Stimulated activated naive CD8-positive, alpha-beta T cell treated with anti-CD3 and anti-CD28 coated beads, Interleukin-15, Interleukin-2, amounts not matched to agents 100 ng/mL and 50 ng/mL, for 24 hours (primary cell): Measurements from ENCODE around the gene TMEM80.

Experiments used
- H3K27ac Mint-ChIP-seq: one replicate; pipeline ENCODE4 v1.8.0; 2021; ENCODE audit warnings: mild to moderate bottlenecking, mixed read lengths
- H3K27me3 Mint-ChIP-seq: one replicate; pipeline ENCODE4 v1.8.0; 2021; ENCODE audit warnings: mixed read lengths
- H3K36me3 Mint-ChIP-seq: one replicate; pipeline ENCODE4 v1.8.0; 2021; ENCODE audit warnings: low read depth, mixed read lengths
- H3K4me1 Mint-ChIP-seq: one replicate; pipeline ENCODE4 v1.8.0; 2021; ENCODE audit warnings: low read depth, mixed read lengths
- H3K4me3 Mint-ChIP-seq: one replicate; pipeline ENCODE4 v1.8.0; 2021; ENCODE audit warnings: mild to moderate bottlenecking, mixed read lengths
- H3K9me3 Mint-ChIP-seq: one replicate; pipeline ENCODE4 v1.8.0; 2021; ENCODE audit warnings: mixed read lengths

TMEM80 gene

DNA sequence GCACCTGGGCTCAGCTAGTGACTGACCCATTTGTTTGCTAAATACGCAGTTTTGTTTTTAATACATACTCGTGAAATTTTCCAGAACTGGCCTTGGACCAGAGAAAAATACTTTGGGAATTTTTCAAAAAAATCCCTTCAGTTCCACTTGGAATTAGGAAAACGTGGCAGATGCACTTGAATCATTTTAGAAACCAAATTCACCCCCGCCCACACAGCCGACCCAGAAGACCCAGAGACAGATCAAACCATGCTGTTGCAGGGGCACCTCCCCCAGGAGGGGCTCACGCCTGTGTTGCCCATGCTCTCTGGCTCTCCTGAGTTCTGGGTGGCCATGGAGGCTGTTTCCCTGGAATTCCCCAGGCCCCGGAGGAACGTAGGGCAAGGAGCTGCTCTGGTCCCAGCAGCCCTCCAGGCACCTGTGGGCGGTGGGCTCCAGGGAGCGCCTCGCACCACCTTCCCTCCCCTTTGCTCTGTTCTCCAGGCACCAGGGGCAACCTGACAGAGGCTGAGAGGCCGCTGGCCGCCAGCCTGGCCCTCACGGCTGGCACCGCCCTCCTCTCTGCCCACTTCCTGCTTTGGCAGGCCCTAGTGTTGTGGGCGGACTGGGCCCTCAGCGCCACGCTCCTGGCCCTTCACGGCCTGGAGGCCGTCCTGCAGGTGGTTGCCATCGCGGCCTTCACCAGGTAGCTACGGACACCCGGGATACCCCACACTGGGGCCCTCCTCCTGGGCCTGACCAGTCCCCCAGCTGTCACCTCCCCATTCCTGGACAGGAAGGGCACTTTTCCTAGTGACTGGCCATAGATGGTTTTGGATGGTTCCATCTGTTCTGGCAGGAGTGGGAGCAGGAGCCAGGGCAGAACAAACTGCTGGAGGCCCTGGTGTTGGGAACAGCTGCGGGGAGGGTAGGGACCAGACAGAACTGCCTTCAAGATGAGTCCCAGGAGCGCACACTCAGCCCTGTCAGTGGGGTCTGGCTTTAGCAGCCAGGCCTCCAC lies 7.1 kb downstream of the TMEM80 start:
- no peak overlapping the region for H3K4me3 Mint-ChIP-seq
- H3K27me3 Mint-ChIP-seq, result peaks cover 3% of the 10 kb centered on the region
- no peaks in the 10 kb centered on the region for H3K9me3 Mint-ChIP-seq
- H3K36me3 Mint-ChIP-seq, result no peaks in the 10 kb centered on the region
- no peak overlapping the region for H3K27ac Mint-ChIP-seq
- peaks cover 9% of the 10 kb centered on the region for H3K4me1 Mint-ChIP-seq

DNA sequence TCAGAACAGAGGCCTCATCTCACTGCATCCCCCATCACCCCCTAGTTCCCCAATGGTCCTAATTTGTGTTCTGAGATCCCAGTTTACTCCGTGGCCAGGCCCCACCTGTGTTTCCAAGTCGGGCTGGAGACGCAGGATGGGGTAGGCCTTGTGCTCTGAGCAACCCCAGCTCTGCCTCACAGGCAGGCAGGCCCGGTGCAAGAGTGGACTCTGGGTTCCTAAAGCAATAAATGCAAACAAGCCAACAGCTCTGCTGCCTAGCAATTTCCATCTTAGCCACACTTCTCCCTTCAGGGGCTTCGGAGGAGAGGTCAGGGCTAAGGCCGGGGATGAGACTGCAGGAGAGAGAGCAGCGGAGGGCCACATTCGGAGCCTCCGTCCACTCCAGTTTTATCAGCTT lies 7.9 kb downstream of the TMEM80 start:
- Mint-ChIP-seq H3K36me3 (no peaks in the 10 kb centered on the region), H3K27ac (no peak overlapping the region), H3K4me3 (no peak overlapping the region), H3K9me3 (no peaks in the 10 kb centered on the region), H3K27me3 (peaks cover 3% of the 10 kb centered on the region), H3K4me1 (peaks cover 3% of the 10 kb centered on the region)

DNA sequence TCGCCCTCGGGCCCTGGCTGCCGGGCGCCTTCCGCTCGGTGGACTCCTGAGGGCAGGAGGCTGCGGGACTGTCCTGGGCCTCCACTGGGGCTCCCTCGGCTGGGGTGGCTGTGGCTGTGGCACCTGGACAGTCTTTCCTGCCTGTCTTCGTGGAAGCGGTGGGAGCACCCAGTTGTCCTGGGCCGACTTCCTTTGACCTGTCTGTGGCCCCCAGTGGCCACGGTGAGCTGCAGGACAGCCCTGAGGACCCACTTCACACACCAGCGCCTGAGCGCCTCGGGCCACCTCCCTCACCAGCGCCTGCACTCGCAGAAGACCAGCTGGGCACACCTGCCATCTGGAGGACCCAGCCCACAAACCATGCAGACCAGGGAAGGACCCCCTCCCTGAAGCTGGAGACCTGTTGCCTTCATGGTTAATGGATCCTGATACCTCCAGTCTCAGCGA lies 8.6 kb downstream of the TMEM80 start:
- Mint-ChIP-seq H3K4me1 (peaks cover 3% of the 10 kb centered on the region), H3K27ac (no peak overlapping the region), H3K27me3 (peaks cover 3% of the 10 kb centered on the region), H3K4me3 (no peak overlapping the region), H3K9me3 (no peaks in the 10 kb centered on the region), H3K36me3 (no peaks in the 10 kb centered on the region)

DNA sequence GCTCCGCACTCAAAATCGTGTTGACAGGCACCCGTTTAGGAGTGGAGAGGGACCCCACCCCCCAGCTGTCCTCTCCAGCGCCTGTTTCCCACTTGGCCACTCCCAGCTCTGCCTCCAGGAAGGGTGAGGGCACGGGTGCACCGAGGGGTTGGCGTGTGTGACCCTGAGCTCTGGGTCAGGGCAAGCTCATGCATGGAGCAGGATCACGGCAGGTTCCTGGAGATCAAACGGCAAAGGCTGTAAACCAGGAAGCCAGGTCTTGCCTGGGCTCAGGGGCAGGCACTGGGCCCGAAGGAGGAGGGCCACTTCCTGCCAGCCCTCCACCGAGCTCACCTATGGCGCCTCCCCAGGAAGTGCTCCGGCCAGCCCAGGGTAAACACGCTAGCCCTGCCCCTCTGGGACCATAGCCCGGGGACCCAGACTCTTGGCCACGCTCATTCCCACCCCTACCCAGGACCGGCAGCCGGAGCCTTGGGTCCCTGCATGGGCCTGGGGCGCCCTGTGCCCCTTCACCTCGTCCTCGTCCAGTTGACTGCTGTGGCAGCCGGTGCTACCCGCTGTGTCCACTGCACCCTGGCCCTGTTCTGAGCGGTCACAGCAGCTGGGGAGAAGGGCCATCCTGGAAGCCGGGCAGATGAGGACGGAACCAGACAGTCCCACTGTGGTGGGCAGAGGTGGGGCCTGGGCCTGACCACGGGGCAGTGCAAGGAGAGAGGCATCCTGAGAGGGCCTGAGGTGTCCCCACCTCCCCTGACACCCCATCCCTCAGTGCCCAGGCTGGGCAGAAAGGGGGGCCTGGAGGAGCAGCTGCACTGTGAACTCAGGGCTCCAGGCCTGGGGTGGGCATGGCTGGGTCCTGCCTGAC lies 9.4 kb downstream of the TMEM80 start:
- no peaks in the 10 kb centered on the region for H3K9me3 Mint-ChIP-seq
- no peak overlapping the region for H3K27ac Mint-ChIP-seq
- H3K4me1 Mint-ChIP-seq, result peaks cover 3% of the 10 kb centered on the region
- no peak overlapping the region for H3K4me3 Mint-ChIP-seq
- H3K27me3 Mint-ChIP-seq, result peaks cover 3% of the 10 kb centered on the region
- H3K36me3 Mint-ChIP-seq, result no peaks in the 10 kb centered on the region

DNA sequence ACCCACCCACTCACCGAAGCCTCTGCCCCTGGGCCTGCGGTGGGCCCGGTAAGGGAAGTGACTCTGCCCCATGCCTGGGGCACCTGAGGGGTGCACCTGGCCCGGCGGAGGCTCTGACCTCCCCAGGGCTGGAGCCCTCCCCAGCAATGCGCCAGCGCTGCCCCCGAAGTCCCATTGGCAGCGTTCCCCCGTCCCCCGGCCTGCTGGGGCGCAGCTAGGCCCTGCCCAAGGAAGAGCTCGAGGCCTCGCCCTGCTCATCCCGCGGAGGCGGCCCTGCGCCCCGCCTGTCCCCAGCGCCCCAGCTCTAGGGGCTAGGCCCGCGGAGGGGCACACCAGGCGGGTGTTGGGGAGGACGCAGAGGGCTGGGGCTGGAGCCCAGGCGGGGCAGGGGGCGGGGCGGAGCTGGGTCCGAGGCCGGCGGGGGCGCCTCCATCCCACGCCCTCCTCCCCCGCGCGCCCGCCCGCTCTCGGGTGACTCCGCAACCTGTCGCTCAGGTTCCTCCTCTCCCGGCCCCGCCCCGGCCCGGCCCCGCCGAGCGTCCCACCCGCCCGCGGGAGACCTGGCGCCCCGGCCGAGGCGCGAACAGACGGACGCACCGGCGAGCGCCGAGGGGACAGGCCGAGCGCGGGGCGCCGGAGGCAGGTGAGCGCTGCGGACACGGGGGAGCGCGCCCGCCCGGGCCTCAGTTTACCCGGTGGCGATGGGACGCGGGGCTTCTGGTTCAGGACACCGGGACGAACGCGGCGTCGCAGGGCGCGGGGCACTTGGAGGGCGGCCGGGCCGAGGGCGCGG lies 10.2 kb downstream of the TMEM80 start, which contains the start of gene EPS8L2:
EPS8L2 (plus strand) TSS at position 586 of the 793 bp plus-strand sequence. CDS start 3,177 bp downstream, outside the sequence.
- H3K27me3 Mint-ChIP-seq, result peaks cover 9% of the 10 kb centered on the region
- no peak within 1 kb of the TSS for H3K27ac Mint-ChIP-seq
- H3K4me1 Mint-ChIP-seq, result peaks cover 3% of the 10 kb centered on the region
- H3K36me3 Mint-ChIP-seq, result no peaks in the 10 kb centered on the region
- no peaks in the 10 kb centered on the region for H3K9me3 Mint-ChIP-seq
- no peak within 1 kb of the TSS for H3K4me3 Mint-ChIP-seq

DNA sequence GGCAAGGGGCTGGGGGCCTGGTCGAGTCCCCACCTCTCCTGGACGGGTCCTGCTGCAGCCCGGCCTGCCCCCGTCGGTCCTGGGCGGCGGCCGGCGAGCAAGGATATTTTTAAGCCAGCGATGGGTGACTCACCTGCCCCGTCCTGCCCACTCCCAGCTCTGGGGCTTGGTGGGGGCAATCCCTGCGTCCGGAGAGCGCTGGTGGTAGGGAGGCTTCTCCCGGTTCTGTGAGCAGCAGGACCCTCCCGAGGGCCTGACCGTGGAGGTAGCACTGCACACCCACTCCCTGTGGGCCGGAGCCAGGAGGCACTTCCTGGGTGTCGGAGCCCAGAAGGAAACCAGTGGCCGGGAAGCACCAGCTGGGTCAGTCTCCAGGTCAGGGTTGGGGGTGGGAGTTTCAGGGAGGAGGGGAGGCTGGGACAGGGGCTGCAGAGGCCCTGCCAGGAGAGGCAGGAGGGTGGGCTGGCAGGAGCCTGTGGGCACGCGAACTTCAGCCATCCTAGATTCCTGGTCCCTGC lies 10.9 kb downstream of the TMEM80 start:
- Mint-ChIP-seq H3K4me1 (peaks cover 3% of the 10 kb centered on the region), H3K27me3 (peaks cover 14% of the 10 kb centered on the region), H3K27ac (no peak overlapping the region), H3K4me3 (no peak overlapping the region), H3K36me3 (no peaks in the 10 kb centered on the region), H3K9me3 (no peaks in the 10 kb centered on the region)

DNA sequence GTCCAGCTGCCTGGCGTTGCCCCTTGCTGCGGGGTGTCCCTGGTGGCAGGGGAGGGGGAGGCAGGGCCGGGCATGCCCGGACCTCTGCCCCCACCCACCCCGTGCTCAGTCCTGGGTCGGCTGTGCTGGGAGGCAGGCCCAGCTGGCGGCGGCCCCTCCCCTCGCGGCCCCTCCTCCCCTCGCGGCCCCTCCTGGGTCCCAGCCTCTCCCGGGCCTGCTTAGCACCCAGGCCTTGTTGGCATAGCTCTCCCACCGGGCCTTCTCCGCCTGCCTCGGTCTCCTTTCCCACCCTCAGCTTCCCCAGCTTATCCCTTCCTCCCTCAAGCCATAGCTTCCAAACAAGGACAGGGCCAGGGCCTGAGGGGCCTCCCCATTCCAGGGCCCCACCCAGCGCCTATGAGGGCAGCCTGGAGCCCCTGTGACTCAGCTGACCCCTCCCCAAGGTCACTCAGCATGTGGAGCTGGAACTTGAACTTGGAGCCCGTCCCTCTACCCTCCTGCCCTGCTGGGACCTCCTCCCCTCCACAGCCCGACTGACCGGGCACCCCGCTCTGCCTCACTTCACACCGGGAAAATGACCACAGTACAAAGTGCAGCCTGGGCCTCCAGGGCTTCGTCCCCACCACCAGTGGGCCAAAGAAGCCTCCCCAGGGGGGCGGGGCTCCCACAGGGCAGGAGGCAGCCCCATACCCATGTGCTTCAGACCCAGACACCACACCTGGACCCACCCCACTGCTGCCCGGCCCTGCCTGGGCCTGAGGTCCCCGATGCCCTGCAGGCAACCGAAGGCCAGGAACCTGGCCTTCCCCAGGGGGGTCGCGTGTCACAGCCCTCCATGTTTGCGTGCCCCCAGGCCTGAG lies 11.6 kb downstream of the TMEM80 start:
- Mint-ChIP-seq H3K4me1 (peaks cover 3% of the 10 kb centered on the region), H3K27me3 (peaks cover 14% of the 10 kb centered on the region), H3K4me3 (no peak overlapping the region), H3K36me3 (no peaks in the 10 kb centered on the region), H3K9me3 (no peaks in the 10 kb centered on the region), H3K27ac (no peak overlapping the region)

DNA sequence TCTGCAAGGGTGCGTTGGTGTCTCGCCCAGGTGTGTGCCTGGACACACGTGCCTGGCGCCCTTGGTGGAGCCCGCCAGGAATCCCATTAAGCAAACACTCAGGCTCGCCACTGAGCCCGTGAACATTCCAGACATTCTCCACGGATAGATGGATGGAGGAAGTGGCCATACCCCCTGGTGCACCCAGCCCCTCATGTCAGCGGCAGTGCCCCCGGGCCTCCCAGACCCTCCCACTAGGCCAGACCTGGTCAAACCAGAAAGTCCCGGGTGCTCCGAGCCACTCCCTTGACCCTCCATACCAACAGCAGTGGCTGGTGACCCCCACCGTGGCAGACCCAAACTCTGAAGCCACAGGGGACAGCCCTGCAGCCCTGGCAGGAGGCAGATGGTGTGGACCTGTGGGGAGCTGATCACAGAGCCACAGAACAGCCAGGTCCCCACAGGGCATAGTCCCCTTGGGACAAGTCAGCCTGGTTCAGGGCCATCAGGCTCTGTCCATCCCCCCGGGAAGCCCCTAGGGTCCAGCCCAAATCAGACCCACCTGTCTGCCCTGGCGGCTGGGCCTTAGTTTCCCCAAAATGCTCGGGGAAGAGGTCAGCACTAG lies 12.3 kb downstream of the TMEM80 start:
- no peak overlapping the region for H3K4me3 Mint-ChIP-seq

DNA sequence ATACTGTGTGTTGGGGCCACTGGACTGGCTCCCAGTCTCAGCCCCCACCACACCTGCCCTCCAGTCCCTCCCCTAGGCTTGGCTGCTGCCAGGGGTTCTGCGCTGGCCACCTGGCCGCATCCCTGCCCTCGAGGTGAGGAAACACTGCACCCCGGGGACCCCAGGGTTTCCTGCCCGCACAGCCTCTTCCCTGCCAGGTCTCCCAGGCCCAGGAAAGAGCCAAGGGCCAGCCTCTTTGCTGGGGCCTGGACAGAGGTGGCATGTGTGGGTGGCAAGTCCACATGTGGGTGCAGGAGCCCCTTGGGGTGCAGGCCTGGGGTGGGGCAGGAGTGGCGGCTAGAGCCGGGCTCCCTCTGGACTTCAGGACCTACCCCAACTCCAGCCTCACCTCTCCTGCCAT lies 12.9 kb downstream of the TMEM80 start:
- peaks cover 14% of the 10 kb centered on the region for H3K27me3 Mint-ChIP-seq
- no peak overlapping the region for H3K27ac Mint-ChIP-seq
- peaks cover 3% of the 10 kb centered on the region for H3K4me1 Mint-ChIP-seq
- no peaks in the 10 kb centered on the region for H3K9me3 Mint-ChIP-seq
- no peaks in the 10 kb centered on the region for H3K36me3 Mint-ChIP-seq
- H3K4me3 Mint-ChIP-seq, result no peak overlapping the region

More for the DNA sequence above, 12.3 kb downstream of the TMEM80 start:
- no peak overlapping the region for H3K27ac Mint-ChIP-seq
- H3K27me3 Mint-ChIP-seq, result peaks cover 14% of the 10 kb centered on the region
- H3K36me3 Mint-ChIP-seq, result no peaks in the 10 kb centered on the region
- peaks cover 3% of the 10 kb centered on the region for H3K4me1 Mint-ChIP-seq
- H3K9me3 Mint-ChIP-seq, result no peaks in the 10 kb centered on the region

DNA sequence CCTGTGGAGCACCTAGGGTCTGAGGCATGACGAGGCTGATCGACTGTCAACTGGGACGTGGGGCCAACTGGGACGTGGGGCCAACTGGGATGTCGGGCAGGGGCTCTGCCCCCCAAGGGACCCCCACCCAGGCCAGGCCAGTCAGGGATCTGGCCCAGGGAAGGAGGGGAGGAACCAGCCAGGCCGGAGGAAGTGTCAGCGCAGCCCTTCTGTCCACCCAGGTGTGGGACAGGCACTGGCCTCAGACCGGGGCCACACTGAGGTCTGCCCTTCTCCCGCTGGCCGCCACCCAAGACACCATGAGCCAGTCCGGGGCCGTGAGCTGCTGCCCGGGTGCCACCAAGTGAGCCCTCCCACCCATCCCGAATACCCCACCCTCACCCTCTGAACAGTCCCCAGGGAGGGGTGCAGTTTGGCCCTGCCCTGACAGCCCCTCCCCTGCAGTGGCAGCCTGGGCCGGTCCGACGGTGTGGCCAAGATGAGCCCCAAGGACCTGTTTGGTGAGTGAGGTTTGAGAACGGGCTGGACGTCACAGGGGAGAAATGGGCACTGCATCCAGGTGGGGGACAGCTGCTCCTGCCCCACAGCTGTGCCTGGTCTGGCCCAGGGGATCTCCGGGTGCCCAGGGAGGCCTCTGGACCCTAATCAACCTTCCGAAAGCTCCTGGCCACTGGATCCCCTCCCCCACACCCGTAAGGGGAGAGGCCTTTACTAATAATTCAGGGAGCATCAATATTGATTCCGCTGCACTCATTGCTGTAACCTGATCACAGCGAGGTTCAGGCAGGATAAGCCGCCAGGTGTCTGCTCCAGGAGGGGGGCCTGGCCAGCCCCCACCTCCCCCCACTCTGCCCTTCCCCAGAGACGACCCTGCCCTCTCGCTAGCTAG lies 13.7 kb downstream of the TMEM80 start:
- H3K27ac Mint-ChIP-seq, result no peak overlapping the region

DNA sequence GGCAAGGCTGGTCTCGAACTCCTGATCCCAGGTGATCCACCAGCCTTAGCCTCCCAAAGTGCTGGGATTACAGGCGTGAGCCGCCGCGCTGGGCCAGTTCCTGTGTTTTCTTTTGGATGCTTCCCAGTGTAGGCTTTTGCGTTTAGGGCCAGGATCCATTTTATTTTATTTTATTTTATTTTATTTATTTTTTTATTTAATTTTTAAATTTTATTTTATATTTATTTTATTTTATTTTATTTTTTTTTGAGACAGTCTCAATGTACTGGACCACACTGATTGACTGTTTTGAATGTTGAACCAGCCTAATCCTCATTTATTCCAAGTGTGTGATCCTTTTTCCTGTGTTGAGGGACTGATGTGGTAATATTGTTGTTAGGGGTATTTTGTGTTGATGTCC lies 18.8 kb downstream of the TMEM80 start:
- peaks cover 19% of the 10 kb centered on the region for H3K27me3 Mint-ChIP-seq
- no peak overlapping the region for H3K4me3 Mint-ChIP-seq
- H3K9me3 Mint-ChIP-seq, result no peaks in the 10 kb centered on the region
- H3K27ac Mint-ChIP-seq, result no peak overlapping the region
- H3K36me3 Mint-ChIP-seq, result no peaks in the 10 kb centered on the region
- H3K4me1 Mint-ChIP-seq, result no peaks in the 10 kb centered on the region

More for the DNA sequence above, 13.7 kb downstream of the TMEM80 start:
- Mint-ChIP-seq H3K36me3 (no peaks in the 10 kb centered on the region), H3K9me3 (no peaks in the 10 kb centered on the region), H3K4me3 (no peak overlapping the region), H3K4me1 (no peaks in the 10 kb centered on the region), H3K27me3 (peaks cover 14% of the 10 kb centered on the region)

DNA sequence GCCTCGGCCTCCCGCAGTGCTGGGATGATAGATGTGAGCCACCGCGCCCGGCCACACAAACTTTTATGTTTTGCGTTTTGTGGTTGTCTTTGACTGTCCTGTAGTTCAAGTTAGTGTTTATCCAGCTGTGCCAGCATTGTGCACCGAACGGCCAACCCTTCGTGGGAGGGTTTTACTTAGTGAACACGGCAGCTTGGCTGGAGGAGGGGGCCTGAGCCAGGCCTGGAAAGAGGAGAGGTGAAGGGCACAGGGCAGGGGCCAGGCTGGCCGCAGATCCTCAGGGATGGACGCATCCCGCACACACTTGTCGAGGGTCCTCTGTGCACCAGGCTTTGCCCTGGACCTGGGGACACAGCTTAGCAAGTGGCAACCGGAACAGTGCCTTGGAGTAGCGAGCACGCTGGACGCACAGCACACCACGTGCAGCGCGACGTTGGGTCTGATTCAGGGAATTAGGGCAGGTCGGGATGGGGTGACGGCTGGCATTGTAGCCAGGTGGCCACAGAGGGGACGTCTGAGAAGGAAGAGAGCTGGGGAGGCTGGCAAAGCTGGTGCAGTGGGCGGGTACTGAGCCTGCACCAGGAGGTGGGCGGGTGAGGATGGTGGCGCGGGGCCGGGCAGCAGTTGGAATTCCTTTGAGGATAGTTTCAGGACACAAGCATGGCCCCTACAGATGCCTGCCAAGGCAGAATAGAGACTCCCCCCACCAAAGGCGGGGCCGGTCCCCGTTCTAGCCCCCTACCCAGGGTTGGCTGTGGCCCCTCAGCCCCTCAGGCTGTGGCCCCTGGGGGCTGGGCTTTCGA lies 23.8 kb downstream of the TMEM80 start:
- Mint-ChIP-seq H3K27me3 (peaks cover 19% of the 10 kb centered on the region), H3K36me3 (no peaks in the 10 kb centered on the region), H3K4me3 (no peak overlapping the region), H3K4me1 (peaks cover 15% of the 10 kb centered on the region), H3K27ac (no peak overlapping the region), H3K9me3 (no peaks in the 10 kb centered on the region)
